Measurements from ENCODE around the gene MYBPC3. TPM values are rescaled to one million over a fixed set of nuclear protein-coding genes. Genes with fewer than 3 reads are reported as not detected.

Gene MYBPC3
- total and polyA plus RNA-seq, 4 experiments from 2014 or later, result not detected

- H3K4me3 Mint-ChIP-seq, result peak overlapping the region in 6 of 8 donors; percentile 24 to 66 (median 58)
- peak overlapping the region; percentile 47 for H3K4me3 ChIP-seq (ENCODE audit: low read length in 2 of 2)
- POLR2A ChIA-PET (ENCODE audit: partially characterized antibody), result interaction anchor here (1.0 to 6.8 kb wide), 5 partner anchors 13 to 218 kb away, joined by 6 to 86 read pairs (median 12); partner anchors contain the start of genes ARFGAP2, DDB2, PSMC3 and SLC39A13
Measured at GRCh38 chr11:47395223-47396048, 42.9 kb upstream of the MYBPC3 start.

GRCh38 chr11:47394322-47395222, 42.1 kb upstream of the MYBPC3 start:
- Mint-ChIP-seq H3K36me3 (no peaks in the 10 kb centered on the region), H3K4me3 (peak overlapping the region; percentile 50 to 76 (median 68)), H3K9me3 (peaks cover 0 to 3% (median 0%) of the 10 kb centered on the region in 8 donors), H3K27me3 (no peaks in the 10 kb centered on the region), H3K27ac (peak overlapping the region; percentile 73 to 91 (median 89)), H3K4me1 (peaks cover 17 to 70% (median 42%) of the 10 kb centered on the region in 4 donors)
- ChIA-PET POLR2A (ENCODE audit: partially characterized antibody) (interaction anchor here (0.8 to 6.8 kb wide), 8 partner anchors 14 to 217 kb away, joined by 4 to 86 read pairs (median 7); partner anchors contain the start of genes ACP2, ARFGAP2, DDB2 and KBTBD4), CTCF (ENCODE audit: partially characterized antibody) (interaction anchor here (1.4 to 9.6 kb wide), 4 partner anchors 13 to 21 kb away, joined by 4 to 116 read pairs (median 37); partner anchors contain the start of gene SLC39A13)
- Histone ChIP-seq H3K9me3 (ENCODE audit: control insufficient read depth in 1 of 2, low read length in 2 of 2) (no peaks in the 10 kb centered on the region), H3K36me3 (ENCODE audit: insufficient read depth, low read length) (no peaks in the 10 kb centered on the region), H3K4me1 (ENCODE audit: insufficient read depth, low read length) (peaks cover 58% of the 10 kb centered on the region), H3K4me3 (ENCODE audit: low read length in 2 of 2) (peak overlapping the region; percentile 47 to 69), H3K27me3 (ENCODE audit: insufficient read depth, low read length) (no peaks in the 10 kb centered on the region), H3K27ac (ENCODE audit: low read depth, low read length) (peak overlapping the region; percentile 77)
- intact Hi-C loops (cut with micrococcal nuclease), result loop anchor here (1.0 kb wide), 1 partner anchor 14 kb away; the partner anchor contains the start of gene SLC39A13
- DNase-seq, result peak; percentile 36 to 61 (median 42)

More at GRCh38 chr11:47395223-47396048, 42.9 kb upstream of the MYBPC3 start:
- peaks cover 15 to 67% (median 40%) of the 10 kb centered on the region in 4 donors for H3K4me1 Mint-ChIP-seq
- H3K27me3 Mint-ChIP-seq, result no peaks in the 10 kb centered on the region
- no peaks in the 10 kb centered on the region for H3K9me3 ChIP-seq (ENCODE audit: control insufficient read depth in 1 of 2, low read length in 2 of 2)
- CTCF ChIA-PET (ENCODE audit: partially characterized antibody), result interaction anchor here (1.4 to 9.6 kb wide), 3 partner anchors 12 to 22 kb away, joined by 4 to 116 read pairs (median 70); partner anchors contain the start of gene SLC39A13
- no peaks in the 10 kb centered on the region for H3K36me3 Mint-ChIP-seq
- H3K27me3 ChIP-seq (ENCODE audit: insufficient read depth, low read length), result no peaks in the 10 kb centered on the region
- H3K4me1 ChIP-seq (ENCODE audit: insufficient read depth, low read length), result peaks cover 55% of the 10 kb centered on the region
- H3K27ac Mint-ChIP-seq, result peak overlapping the region; percentile 73 to 93 (median 89)
- intact Hi-C loops (cut with micrococcal nuclease), result no loop called here
- H3K36me3 ChIP-seq (ENCODE audit: insufficient read depth, low read length), result no peaks in the 10 kb centered on the region
- H3K27ac ChIP-seq (ENCODE audit: low read depth, low read length), result peak overlapping the region; percentile 77
- no peak for DNase-seq
- peaks cover 0 to 3% (median 0%) of the 10 kb centered on the region in 8 donors for H3K9me3 Mint-ChIP-seq

GRCh38 chr11:47394050-47394321, 41.5 kb upstream of the MYBPC3 start:
- peak overlapping the region; percentile 41 to 91 (median 86) for H3K27ac Mint-ChIP-seq
- H3K9me3 Mint-ChIP-seq, result peaks cover 0 to 3% (median 0%) of the 10 kb centered on the region in 8 donors
- intact Hi-C loops (cut with micrococcal nuclease), result loop anchor here (1.0 kb wide), 1 partner anchor 14 kb away; the partner anchor contains the start of gene SLC39A13
- H3K36me3 Mint-ChIP-seq, result no peaks in the 10 kb centered on the region
- H3K9me3 ChIP-seq (ENCODE audit: control insufficient read depth in 1 of 2, low read length in 2 of 2), result no peaks in the 10 kb centered on the region
- H3K27me3 ChIP-seq (ENCODE audit: insufficient read depth, low read length), result no peaks in the 10 kb centered on the region
- peak overlapping the region in 1 of 2 donors; percentile 69 for H3K4me3 ChIP-seq (ENCODE audit: low read length in 2 of 2)
- peaks cover 19 to 72% (median 45%) of the 10 kb centered on the region in 4 donors for H3K4me1 Mint-ChIP-seq
- H3K4me3 Mint-ChIP-seq, result peak overlapping the region in 6 of 8 donors; percentile 12 to 75 (median 19)
- ChIA-PET POLR2A (ENCODE audit: partially characterized antibody) (interaction anchor here (1.2 to 6.8 kb wide), 7 partner anchors 15 to 217 kb away, joined by 4 to 86 read pairs (median 7); partner anchors contain the start of genes ACP2, ARFGAP2, DDB2 and PSMC3), CTCF (ENCODE audit: partially characterized antibody) (interaction anchor here (1.3 to 9.6 kb wide), 5 partner anchors 9 to 21 kb away, joined by 4 to 116 read pairs (median 4); partner anchors contain the start of gene SLC39A13)
- H3K27me3 Mint-ChIP-seq, result no peaks in the 10 kb centered on the region
- peak overlapping the region; percentile 77 for H3K27ac ChIP-seq (ENCODE audit: low read depth, low read length)
- H3K36me3 ChIP-seq (ENCODE audit: insufficient read depth, low read length), result no peaks in the 10 kb centered on the region
- DNase-seq, result no peak
- H3K4me1 ChIP-seq (ENCODE audit: insufficient read depth, low read length), result peaks cover 61% of the 10 kb centered on the region

GRCh38 chr11:47393163-47394049, 40.9 kb upstream of the MYBPC3 start:
- Histone ChIP-seq H3K27me3 (ENCODE audit: insufficient read depth, low read length) (no peaks in the 10 kb centered on the region), H3K27ac (ENCODE audit: low read depth, low read length) (peak overlapping the region; percentile 77), H3K4me1 (ENCODE audit: insufficient read depth, low read length) (peaks cover 62% of the 10 kb centered on the region), H3K9me3 (ENCODE audit: control insufficient read depth in 1 of 2, low read length in 2 of 2) (no peaks in the 10 kb centered on the region), H3K36me3 (ENCODE audit: insufficient read depth, low read length) (no peaks in the 10 kb centered on the region), H3K4me3 (ENCODE audit: low read length in 2 of 2) (peak overlapping the region in 1 of 2 donors; percentile 69)
- H3K4me3 Mint-ChIP-seq, result peak overlapping the region in 7 of 8 donors; percentile 17 to 75 (median 40)
- peak overlapping the region in 6 of 7 donors; percentile 65 to 91 (median 82) for H3K27ac Mint-ChIP-seq
- intact Hi-C loops (cut with micrococcal nuclease), result loop anchor here (1.0 kb wide), 1 partner anchor 15 kb away; the partner anchor contains the start of gene SLC39A13
- no peaks in the 10 kb centered on the region for H3K36me3 Mint-ChIP-seq
- CTCF ChIA-PET (ENCODE audit: partially characterized antibody), result interaction anchor here (1.3 to 9.6 kb wide), 5 partner anchors 10 to 20 kb away, joined by 4 to 116 read pairs (median 4); partner anchors contain the start of gene SLC39A13
- H3K9me3 Mint-ChIP-seq, result peaks cover 0 to 3% (median 0%) of the 10 kb centered on the region in 8 donors
- POLR2A ChIA-PET (ENCODE audit: partially characterized antibody), result interaction anchor here (0.6 to 6.8 kb wide), 7 partner anchors 15 to 216 kb away, joined by 3 to 86 read pairs (median 7); partner anchors contain the start of genes ACP2, ARFGAP2, DDB2 and PSMC3
- no peak for DNase-seq
- H3K4me1 Mint-ChIP-seq, result peaks cover 19 to 70% (median 45%) of the 10 kb centered on the region in 4 donors
- H3K27me3 Mint-ChIP-seq, result no peaks in the 10 kb centered on the region

GRCh38 chr11:47392546-47393162, 40.2 kb upstream of the MYBPC3 start:
- Mint-ChIP-seq H3K4me3 (no peak overlapping the region), H3K4me1 (peaks cover 18 to 73% (median 43%) of the 10 kb centered on the region in 4 donors), H3K9me3 (peaks cover 0 to 2% (median 0%) of the 10 kb centered on the region in 8 donors), H3K27me3 (no peaks in the 10 kb centered on the region), H3K27ac (peak overlapping the region in 1 of 7 donors; percentile 47), H3K36me3 (no peaks in the 10 kb centered on the region)
- DNase-seq, result no peak
- H3K36me3 ChIP-seq (ENCODE audit: insufficient read depth, low read length), result no peaks in the 10 kb centered on the region
- H3K4me3 ChIP-seq (ENCODE audit: low read length in 2 of 2), result no peak overlapping the region
- H3K27me3 ChIP-seq (ENCODE audit: insufficient read depth, low read length), result no peaks in the 10 kb centered on the region
- H3K4me1 ChIP-seq (ENCODE audit: insufficient read depth, low read length), result peaks cover 62% of the 10 kb centered on the region
- ChIA-PET POLR2A (ENCODE audit: partially characterized antibody) (interaction anchor here (0.6 to 6.8 kb wide), 4 partner anchors 16 to 193 kb away, joined by 3 to 86 read pairs (median 5); partner anchors contain the start of genes DDB2 and SLC39A13), CTCF (ENCODE audit: partially characterized antibody) (interaction anchor here (1.0 to 9.6 kb wide), 7 partner anchors 9 to 62 kb away, joined by 3 to 116 read pairs (median 4); partner anchors contain the start of gene SLC39A13)
- no peak overlapping the region for H3K27ac ChIP-seq (ENCODE audit: low read depth, low read length)
- intact Hi-C loops (cut with micrococcal nuclease), result no loop called here
- no peaks in the 10 kb centered on the region for H3K9me3 ChIP-seq (ENCODE audit: control insufficient read depth in 1 of 2, low read length in 2 of 2)

Data from CD4-positive, alpha-beta memory T cell (primary cell).